IPS-18c (cell line): ENCODE results near the gene EREG.
"Not testable (repeated sequence)": the region's sequence is repeated elsewhere in the genome, so short reads cannot be mapped to it uniquely, and the experiment has no call there.

ENCODE experiments used
- H3K4me3 ChIP-seq: 2 replicates; pipeline ENCODE4 v1.7.0; 2013; ENCODE audit warnings: low read depth, mild to moderate bottlenecking, low read length, moderate library complexity; ENCODE audit not compliant: insufficient read depth
- H3K9me3 ChIP-seq: one replicate; pipeline ENCODE4 v1.6.1; 2013; ENCODE audit warnings: mild to moderate bottlenecking, low read length, moderate library complexity; ENCODE audit not compliant: control insufficient read depth, insufficient read depth

Gene EREG

DNA sequence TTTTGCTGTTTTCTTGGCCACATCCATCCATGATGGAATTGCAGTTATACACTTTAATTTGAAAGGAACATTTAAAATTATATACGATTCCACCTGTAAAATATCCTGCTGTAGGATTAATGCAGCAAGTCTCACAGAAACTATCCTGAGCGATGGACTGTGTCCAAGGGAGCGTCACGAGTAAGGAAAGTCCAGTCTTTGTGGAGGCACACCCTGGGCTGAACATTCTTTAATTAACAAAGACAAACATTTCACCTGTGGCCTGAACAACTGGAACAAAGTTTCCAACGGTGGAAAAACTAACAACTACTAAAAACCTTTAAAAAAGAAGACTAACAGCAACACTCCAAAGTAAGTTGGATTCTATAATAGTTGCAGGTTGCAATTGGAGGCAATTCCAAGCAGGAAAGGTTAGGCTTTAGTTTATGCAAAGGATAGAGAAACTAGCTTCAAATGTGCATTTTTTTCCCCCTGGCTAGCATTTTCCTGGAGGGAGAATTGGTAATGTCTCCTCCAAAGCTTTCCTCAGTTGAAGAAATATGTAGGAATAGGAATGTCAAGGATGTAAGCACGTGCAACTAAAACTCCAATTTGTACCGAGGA lies 11.0 kb downstream of the EREG start:
- H3K4me3 ChIP-seq: no peak overlapping the region
- no peaks in the 10 kb centered on the region for H3K9me3 ChIP-seq

DNA sequence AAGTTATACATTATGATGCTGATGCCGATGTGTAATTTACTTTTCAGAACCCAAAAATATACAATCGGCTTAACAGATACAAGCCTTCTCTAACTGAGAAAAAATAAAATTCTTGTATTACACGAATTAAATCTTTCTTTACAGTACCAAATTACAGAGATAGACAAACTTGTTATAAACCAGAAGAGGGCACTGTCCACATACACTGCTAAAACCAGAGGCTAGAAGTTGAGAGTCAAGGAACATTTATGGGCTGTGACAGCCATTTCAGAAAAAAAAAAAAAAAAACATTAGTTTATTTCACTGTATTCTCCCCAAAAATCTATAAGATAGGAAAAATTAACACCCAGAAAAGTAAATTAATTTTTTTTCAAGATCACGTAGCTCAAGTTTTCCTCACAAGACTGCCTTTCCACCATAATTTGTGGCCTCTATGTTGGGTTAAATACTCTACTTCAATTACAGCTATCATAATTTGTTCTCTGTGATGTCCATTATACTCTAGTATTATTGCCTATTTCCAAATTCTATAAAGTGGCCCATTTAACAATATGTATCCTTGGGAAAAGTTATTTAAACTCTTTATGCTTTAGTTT lies 12.0 kb downstream of the EREG start:
- Histone ChIP-seq H3K4me3 (no peak overlapping the region), H3K9me3 (no peaks in the 10 kb centered on the region)

DNA sequence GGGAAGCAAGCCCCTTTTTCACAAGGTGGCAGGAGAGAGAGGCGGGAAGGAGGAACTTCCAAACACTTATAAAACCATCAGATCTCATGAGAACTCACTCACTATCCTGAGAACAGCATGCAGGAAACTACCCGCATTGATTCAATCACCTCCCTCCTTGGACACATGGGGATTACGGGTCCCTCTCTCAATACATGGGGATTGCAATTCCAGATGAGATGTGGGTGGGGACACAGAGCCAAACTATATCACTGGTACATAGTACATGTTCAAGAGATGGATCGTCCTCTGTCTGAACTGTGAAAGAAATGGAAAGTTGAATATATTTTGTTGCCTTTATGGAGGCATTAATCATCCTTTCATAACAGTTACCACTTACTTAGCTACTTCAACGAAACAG lies 12.8 kb downstream of the EREG start:
- H3K4me3 ChIP-seq: no peak overlapping the region
- no peaks in the 10 kb centered on the region for H3K9me3 ChIP-seq

DNA sequence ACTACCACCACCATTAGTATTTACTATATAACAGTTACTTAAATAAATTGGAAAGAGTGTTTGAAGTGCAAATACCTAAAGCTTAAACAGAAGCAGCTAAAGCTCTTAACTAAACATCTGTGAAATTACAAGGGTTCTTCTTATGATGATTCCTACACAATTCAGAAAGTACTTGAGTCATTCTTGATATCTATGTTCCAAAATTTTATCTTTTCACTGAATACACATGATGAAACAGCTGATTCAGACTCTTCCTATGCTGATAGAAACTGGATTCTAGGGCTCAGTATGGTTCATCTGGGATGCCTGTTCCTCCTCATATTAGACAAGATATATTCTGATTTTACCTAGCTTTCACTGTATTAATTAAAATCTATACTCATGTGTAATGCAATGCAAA lies 13.6 kb downstream of the EREG start:
- H3K4me3 ChIP-seq: no peak overlapping the region
- H3K9me3 ChIP-seq: no peaks in the 10 kb centered on the region

DNA sequence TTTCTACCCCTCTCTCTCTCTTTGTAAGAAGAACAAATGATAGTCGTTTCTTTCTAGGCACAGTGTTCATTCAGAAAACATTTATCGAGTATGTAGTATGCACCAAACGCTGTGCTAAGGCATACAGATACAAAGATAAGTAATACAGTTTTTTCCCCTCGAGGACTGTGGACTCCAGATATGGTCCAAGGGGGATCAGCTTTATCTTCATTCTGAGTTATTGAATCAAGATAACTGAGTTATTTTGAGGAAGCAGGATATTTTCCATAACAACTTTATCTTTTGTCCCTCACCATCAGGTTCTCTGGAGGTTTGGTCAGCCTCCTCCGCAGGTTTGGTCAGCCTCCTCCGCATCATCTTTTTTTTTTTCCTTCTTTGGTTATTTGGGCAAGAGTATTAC lies 15.0 kb downstream of the EREG start:
- H3K9me3 ChIP-seq: no peaks in the 10 kb centered on the region
- no peak overlapping the region for H3K4me3 ChIP-seq

DNA sequence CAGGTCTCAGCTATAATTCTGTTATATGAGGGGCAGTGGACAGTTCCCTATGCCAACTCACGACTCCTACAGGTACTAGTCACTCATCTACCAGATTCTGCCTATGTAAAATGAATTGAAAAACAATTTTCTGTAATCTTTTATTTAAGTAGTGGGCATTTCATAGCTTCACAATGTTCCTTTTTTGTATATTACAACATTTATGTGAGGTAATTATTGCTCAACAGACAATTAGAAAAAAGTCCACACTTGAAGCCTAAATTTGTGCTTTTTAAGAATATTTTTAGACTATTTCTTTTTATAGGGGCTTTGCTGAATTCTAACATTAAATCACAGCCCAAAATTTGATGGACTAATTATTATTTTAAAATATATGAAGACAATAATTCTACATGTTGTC lies 20.4 kb downstream of the EREG start:
- H3K4me3 ChIP-seq: no peak overlapping the region
- no peaks in the 10 kb centered on the region for H3K9me3 ChIP-seq

DNA sequence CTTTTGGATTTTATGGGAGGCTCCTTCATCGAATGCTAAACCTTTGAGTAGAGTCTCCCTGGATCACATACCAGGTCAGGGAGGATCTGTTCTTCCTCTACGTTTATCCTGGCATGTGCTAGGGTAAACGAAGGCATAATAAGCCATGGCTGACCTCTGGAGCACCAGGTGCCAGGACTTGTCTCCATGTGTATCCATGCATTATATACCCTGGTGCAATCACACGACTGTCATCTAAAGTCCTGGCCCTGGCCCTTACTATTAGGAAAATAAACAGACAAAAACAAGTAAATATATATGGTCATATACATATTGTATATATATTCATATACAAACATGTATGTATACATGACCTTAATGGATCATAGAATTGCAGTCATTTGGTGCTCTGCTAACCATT lies 21.2 kb downstream of the EREG start:
- no peaks in the 10 kb centered on the region for H3K9me3 ChIP-seq
- no peak overlapping the region for H3K4me3 ChIP-seq

DNA sequence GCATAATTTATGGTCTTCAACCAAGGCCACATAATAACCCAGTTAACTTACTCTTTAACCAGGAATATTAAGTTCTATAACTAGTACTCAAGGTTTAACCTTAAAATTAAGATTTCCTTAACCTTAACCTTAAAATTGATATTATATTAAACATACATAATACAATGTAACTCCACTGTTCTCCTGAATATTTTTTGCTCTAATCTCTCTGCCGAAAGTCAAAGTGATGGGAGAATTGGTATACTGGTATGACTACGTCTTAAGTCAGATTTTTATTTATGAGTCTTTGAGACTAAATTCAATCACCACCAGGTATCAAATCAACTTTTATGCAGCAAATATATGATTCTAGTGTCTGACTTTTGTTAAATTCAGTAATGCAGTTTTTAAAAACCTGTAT lies 22.8 kb downstream of the EREG start:
- Histone ChIP-seq H3K9me3 (no peaks in the 10 kb centered on the region), H3K4me3 (no peak overlapping the region)

- Histone ChIP-seq H3K9me3 (no peaks in the 10 kb centered on the region), H3K4me3 (no peak overlapping the region)
These were observed 24.5 kb downstream of the EREG start for GRCh38 chr4:74389494-74389893.

- Histone ChIP-seq H3K9me3 (no peaks in the 10 kb centered on the region), H3K4me3 (no peak overlapping the region)
These were observed 25.7 kb downstream of the EREG start for GRCh38 chr4:74390677-74391076.

DNA sequence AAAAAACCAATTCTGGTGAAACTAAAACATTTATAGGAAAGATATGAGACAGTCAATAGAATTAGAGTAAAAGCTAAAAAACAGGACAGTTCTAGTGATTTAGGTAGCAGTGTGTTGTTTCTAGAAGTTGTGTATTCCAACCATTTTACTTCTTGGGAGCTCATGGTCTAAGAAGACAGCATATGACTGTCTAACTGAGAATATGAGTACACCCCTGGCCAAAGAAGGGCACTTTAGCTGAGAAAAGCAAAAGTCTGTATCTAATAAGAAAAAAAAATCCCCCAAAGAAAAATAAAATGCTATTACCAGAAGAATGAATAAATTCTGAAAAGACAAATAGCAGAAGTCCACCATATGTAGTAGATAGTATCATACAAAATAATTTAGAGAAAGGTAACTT lies 26.4 kb downstream of the EREG start:
- Histone ChIP-seq H3K9me3 (no peaks in the 10 kb centered on the region), H3K4me3 (no peak overlapping the region)

GRCh38 chr4:74391890-74392475 lies 27.0 kb downstream of the EREG start:
- no peaks in the 10 kb centered on the region for H3K9me3 ChIP-seq
- H3K4me3 ChIP-seq: no peak overlapping the region

DNA sequence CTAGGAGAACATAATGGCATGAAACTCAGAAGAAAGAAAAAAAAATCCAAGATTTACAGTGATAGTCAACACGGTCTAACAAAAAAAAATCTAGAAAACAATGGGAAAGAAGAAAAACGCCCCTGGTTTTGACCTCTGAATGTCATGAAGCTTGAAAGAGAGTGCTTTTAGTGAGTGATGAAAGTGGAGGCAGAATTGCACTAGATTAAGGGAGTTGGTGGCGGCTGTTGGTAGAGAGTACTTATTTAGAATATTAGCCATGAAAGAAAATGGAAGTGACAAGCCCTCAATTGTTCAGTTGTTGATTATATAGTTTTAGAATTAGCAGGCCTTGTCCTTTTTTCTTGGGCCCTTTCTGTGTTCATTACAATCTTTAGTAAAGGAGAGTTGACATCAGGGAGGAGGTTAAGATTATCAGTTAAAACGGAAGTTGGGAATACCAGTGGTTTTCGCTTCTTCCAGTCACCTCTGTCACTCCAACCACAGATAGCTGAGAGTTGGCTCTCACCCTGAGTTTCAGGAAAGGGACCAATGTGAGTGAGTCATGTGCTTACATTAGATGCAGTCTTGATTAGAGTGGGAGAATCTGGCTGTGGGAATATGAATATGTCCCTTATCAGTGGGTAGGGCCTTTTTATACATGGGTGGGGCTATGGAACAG lies 29.7 kb downstream of the EREG start:
- Histone ChIP-seq H3K9me3 (no peaks in the 10 kb centered on the region), H3K4me3 (no peak overlapping the region)

DNA sequence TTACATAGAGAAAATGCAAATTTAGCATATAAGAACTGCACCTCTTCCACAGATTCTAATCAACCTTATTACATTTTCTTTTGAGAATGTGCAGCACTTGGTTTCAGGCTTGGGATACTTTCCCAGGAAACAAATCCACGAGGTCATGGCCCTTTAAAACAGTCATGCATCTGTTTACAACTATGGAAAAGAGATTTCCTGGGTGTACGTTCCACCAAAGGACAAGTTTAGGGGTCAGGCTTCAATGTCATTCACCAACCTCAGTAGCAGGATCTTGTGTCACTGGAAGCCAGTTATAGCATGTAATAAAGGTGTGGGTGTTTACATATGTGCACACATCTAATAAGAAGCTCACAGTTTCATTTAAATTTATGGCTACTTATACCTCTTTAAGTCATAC lies 30.7 kb downstream of the EREG start:
- no peaks in the 10 kb centered on the region for H3K9me3 ChIP-seq
- H3K4me3 ChIP-seq: no peak overlapping the region

GRCh38 chr4:74397748-74398426 lies 32.9 kb downstream of the EREG start:
- Histone ChIP-seq H3K4me3 (no peak overlapping the region), H3K9me3 (no peaks in the 10 kb centered on the region)

- not testable (repeated sequence) for H3K4me3 ChIP-seq, H3K9me3 ChIP-seq
These were observed 34.1 kb downstream of the EREG start for GRCh38 chr4:74398894-74399589.

DNA sequence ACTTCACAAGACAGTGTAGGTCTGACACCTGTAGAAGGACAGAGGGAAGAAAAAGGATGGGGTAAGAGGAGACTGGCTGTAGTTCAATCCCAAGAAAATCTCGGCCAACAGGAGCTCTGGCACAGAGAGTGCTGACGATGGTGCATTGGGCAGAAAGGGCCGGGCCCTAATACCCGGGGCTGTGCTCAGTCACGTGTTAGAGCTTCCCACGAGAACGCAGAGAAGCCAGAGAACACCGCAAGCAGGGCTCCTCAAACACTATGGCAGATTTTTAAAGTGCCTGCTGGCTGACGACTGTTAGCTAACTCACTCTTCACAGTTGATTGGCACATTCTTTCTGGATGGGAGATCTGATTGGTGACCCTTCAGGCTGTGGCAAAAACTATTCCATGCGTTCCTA lies 35.5 kb downstream of the EREG start:
- Histone ChIP-seq H3K4me3 (no peak overlapping the region), H3K9me3 (no peaks in the 10 kb centered on the region)
